Suppressor macrophage treated with lipopolysaccharide for 4 hours (primary cell): ENCODE data around the gene SOX10.
"Not testable (repeated sequence)": the region's sequence is repeated elsewhere in the genome, so short reads cannot be mapped to it uniquely, and the experiment has no call there.

Experiments used
- DNase-seq: peaks from one replicate; pipeline ENCODE4 v3.0.0-alpha.2; 2020

Gene SOX10

GRCh38 chr22:37985751-37986281 lies 1.5 kb upstream of the SOX10 start:
- no peak for DNase-seq

GRCh38 chr22:37985050-37985585 lies 763 bp upstream of the SOX10 start:
- DNase-seq = no peak

- DNase-seq = no peak
Observed at GRCh38 chr22:37982938-37983859, 1.2 kb downstream of the SOX10 start.

GRCh38 chr22:37982151-37982785 lies 2.1 kb downstream of the SOX10 start:
- DNase-seq = no peak

- DNase-seq = no peak
Observed at GRCh38 chr22:37981282-37982011, 2.9 kb downstream of the SOX10 start.

GRCh38 chr22:37979782-37980181 lies 4.6 kb downstream of the SOX10 start:
- no peak for DNase-seq

GRCh38 chr22:37976547-37976946 lies 7.8 kb downstream of the SOX10 start:
- DNase-seq = no peak

- DNase-seq = not testable (repeated sequence)
Observed at GRCh38 chr22:37976022-37976421, 8.3 kb downstream of the SOX10 start.

- no peak for DNase-seq
Observed at GRCh38 chr22:37975153-37975552, 9.2 kb downstream of the SOX10 start.

GRCh38 chr22:37973271-37974170 lies 10.8 kb downstream of the SOX10 start:
- DNase-seq = no peak

GRCh38 chr22:37972527-37972926 lies 11.8 kb downstream of the SOX10 start:
- no peak for DNase-seq

- DNase-seq = no peak
Observed at GRCh38 chr22:37971475-37972434, 12.6 kb downstream of the SOX10 start.

GRCh38 chr22:37970864-37971263 lies 13.5 kb downstream of the SOX10 start:
- DNase-seq = no peak

- no peak for DNase-seq
Observed at GRCh38 chr22:37968452-37969251, 15.7 kb downstream of the SOX10 start.

GRCh38 chr22:37967637-37968451 lies 16.5 kb downstream of the SOX10 start:
- no peak for DNase-seq

- DNase-seq = no peak
Observed at GRCh38 chr22:37967147-37967546, 17.2 kb downstream of the SOX10 start.

- no peak for DNase-seq
Observed at GRCh38 chr22:37965940-37966664, 18.3 kb downstream of the SOX10 start.

GRCh38 chr22:37961062-37961461 lies 23.3 kb downstream of the SOX10 start:
- no peak for DNase-seq
